ENCODE data around the gene JAG2.

- no peak for TF ChIP-seq GATA3 (IDR thresholded peaks at IDR 0.05; ENCODE audit: low read depth, low read length)
- TF ChIP-seq GATA2 (IDR thresholded peaks at IDR 0.05; ENCODE audit: low read depth, low read length): no peak
Measured at GRCh38 chr14:105138021-105138541, 30.5 kb downstream of the JAG2 start.
